ENCODE results near the gene MLH1.

Gene MLH1

GRCh38 chr3:37094636-37095035, 101.3 kb downstream of the MLH1 start:
- no peak for DNase-seq (ENCODE audit: low read depth)

GRCh38 chr3:37096288-37096687, 103.0 kb downstream of the MLH1 start:
- DNase-seq (ENCODE audit: low read depth), result no peak

GRCh38 chr3:37096975-37097374, 103.7 kb downstream of the MLH1 start:
- DNase-seq (ENCODE audit: low read depth), result no peak

GRCh38 chr3:37097776-37098175, 104.5 kb downstream of the MLH1 start:
- DNase-seq (ENCODE audit: low read depth), result no peak

GRCh38 chr3:37098884-37099283, 105.6 kb downstream of the MLH1 start:
- no peak for DNase-seq (ENCODE audit: low read depth)

GRCh38 chr3:37099469-37099868, 106.2 kb downstream of the MLH1 start:
- DNase-seq (ENCODE audit: low read depth), result no peak

GRCh38 chr3:37100411-37100810, 107.1 kb downstream of the MLH1 start:
- no peak for DNase-seq (ENCODE audit: low read depth)
